HG03575 (cell line): Measurements from ENCODE around the gene TRABD2B.

ENCODE experiments used
- ATAC-seq: cut with Tn5 transposase; IDR thresholded peaks from one replicate; pipeline ENCODE4 v1.9.1; 2021; ENCODE audit not compliant: unreplicated experiment, insufficient number of reproducible peaks, low FRiP score; ENCODE audit errors: extremely low read depth

The TRABD2B gene

DNA sequence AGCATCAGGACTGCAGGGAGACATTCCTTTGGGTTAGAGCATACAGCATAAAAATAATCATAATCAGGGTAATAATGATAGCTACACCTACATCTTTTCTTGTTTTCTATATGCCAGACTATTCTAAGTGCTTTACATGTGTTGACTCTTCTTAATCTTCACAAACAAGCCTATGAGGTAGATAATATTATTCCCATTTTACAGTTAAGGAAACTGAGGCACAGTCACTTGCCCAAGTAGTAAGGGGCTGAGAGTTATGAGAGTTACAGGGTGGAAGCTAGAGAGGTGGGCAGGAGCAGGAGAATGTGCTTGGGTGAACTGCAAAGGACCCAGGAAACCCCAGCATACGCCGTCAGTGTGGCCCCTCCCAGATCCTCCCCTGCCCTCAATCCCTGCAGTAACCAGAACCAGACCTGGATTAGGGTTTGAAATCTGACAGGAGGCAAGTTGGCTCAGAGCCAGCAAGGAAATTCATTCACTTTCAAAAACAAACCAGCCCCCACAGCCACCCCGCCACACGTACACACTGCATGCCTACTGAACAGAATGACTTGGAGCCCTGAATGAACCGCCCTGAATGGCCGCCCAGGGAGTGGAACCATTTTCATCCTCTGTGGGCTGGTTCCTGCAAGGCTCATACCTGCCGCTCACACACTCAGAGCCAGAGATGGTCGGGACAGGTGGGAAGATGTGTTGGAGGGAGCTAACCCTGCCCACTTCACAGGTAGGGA lies 126.1 kb downstream of the TRABD2B start:
- no peak for ATAC-seq

- no peak for ATAC-seq
Measured at GRCh38 chr1:47870480-47870879, 126.7 kb downstream of the TRABD2B start.

DNA sequence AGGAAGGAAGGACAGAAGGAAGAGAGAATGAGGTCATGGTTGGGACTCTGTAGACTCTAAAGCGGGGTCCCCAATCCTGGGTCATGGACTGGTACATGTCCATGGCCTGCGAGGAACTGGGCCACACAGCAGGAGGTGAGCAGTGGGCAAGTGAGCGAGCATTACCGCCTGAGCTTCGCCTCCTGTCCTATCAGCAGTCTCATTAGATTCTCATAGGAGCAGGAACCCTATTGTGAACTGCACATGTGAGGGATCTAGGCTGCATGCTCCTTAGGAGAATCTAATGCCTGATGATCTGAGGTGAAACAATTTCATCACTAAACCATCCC lies 128.9 kb downstream of the TRABD2B start:
- ATAC-seq: no peak

- no peak for ATAC-seq
Measured at GRCh38 chr1:47867438-47868347, 129.5 kb downstream of the TRABD2B start.

DNA sequence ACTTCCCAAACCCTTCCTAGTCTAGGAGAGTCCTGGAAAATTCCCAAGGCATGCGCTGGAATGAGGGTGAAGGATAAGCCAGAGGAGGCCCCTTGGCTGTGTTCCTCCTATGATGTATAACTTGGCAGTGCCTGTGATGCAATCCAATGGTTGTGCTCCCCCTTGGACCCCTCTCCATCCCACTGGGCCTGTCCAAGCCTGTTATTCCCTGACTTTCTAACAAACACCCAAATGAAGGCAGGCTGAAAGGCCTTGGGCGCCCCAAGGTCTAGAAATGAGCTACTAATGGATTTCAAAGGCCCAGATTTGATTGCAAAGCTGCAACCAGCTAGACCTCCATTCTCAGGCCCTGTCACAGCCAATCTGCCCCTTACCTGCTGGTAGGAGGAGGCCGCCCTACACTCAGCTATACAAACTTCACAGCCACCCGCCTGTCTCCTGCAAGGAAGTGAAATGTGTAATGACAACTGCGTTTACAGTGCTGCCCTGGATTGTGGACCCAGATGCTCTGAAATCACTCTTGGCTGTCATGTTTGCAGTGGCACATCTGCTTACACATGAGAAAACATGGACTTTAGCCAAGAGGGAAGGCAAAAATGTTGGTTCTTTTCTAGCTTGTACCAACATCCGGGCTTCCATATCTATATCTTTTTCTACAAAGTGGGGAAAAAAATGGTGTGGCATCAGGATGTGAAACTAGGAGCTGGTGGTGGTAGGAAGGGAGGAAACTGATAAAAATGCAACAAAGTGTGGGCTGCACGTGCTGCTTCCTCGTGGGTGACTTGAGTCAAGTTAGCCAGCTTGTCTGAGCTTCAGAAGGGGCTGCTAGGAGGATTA lies 130.4 kb downstream of the TRABD2B start:
- ATAC-seq: no peak

DNA sequence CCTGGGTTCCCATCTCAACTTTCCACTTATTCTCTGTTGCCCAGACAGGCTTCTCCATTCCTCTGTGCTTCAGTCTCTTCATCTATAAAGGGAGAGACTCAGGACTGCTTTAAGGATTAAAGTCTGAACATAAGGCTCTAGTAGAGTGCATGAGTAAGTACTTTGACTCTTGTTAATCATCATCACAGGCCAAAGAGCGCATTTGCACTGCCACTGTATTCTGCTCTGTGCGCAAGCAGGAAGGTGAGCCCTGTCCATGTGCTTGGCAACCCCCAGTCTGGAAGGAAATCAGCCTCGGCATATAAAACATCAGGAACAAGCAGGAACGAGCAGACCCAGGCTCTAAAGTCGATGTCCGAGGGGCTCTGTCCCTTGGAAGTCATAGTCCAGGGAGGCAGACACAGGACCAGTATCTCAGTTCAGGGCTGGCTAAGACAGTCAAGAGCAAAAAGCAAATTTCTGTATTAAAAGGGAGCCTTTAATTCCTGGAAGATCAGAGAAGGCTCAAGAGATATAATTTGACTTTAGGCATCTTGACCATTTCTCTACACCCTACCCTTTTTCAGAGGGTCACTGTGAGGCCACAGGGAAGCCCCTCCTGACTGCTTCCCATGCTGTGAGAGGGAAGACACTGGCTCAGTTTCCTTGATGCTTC lies 131.2 kb downstream of the TRABD2B start:
- ATAC-seq: no peak

GRCh38 chr1:47859092-47859743 lies 138.0 kb downstream of the TRABD2B start:
- no peak for ATAC-seq

GRCh38 chr1:47856996-47857395 lies 140.2 kb downstream of the TRABD2B start:
- ATAC-seq: no peak

- ATAC-seq: no peak
Measured at GRCh38 chr1:47855230-47855629, 142.0 kb downstream of the TRABD2B start.

GRCh38 chr1:47854552-47855144 lies 142.5 kb downstream of the TRABD2B start:
- no peak for ATAC-seq

DNA sequence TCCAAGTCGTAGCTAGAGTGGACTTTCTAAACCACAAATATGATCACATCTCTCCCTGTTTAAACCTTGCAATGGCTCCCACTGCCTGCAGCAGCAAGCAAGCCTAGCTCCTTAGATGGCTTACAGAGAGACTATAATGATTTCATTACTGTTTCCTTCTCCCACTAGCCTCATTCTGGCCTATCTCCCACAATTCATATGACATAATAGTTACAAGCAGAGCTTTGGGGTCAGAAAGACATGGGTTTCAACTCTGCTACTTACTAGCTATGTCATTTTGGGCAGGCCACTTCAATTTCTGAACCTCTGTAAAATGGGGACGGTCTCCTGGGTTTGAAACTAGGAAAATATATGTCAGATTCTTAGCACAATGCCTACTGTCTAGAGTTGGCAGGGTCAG lies 143.3 kb downstream of the TRABD2B start:
- no peak for ATAC-seq

GRCh38 chr1:47853059-47853458 lies 144.1 kb downstream of the TRABD2B start:
- no peak for ATAC-seq

GRCh38 chr1:47852006-47852718 lies 145.0 kb downstream of the TRABD2B start:
- no peak for ATAC-seq

DNA sequence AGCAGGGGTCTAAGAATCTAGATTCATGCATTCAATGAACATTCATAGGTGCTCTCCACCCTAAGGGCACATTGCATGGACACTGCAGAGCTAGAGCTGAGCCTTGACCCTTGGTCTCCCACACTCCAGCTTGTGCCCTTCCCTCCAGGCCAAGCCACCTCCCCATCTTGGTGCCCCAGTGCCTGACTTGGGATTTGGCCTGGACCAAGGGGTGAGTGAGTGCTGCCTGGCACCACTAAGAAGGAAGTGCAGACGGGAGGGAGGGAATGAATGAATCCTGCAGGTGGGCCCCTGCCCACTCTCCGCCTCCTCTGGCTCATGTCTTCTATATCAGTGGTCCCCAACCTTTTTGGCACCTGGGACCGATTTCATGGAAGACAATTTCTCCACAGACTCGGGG lies 146.7 kb downstream of the TRABD2B start:
- ATAC-seq: no peak

DNA sequence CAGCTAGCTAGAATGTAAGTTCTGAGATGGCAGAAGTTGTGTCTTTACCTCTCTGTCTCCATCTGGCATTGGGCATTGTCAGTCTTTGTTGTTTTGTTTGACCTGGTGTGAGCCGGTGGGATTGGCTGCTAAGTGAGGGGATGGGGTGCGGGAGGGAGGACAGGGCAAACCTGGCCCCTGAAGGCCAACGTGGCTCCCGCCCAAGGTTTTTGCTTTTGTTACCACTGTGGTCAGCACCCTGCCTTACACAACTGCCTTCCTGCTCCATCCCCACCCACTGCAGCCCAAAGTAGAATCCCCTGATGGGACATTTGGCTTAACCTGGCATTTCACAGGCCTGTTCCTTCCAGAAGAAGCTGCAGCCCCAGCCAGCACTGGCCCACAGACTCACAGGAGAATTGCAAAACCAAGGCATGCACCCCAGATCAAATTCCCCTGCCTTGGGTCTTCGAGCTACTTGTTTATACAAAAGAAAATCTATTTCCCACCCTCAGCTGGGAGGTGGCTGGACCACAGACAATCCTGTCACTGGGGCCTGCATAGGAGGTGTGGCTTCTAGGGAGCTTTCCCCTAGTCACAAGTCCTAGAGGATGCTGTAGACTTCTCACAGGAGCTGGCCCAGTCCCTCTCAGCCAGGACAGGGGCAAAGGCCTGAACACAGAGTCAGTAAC lies 147.5 kb downstream of the TRABD2B start:
- no peak for ATAC-seq

- ATAC-seq: no peak
Measured at GRCh38 chr1:47849005-47849521, 148.1 kb downstream of the TRABD2B start.

GRCh38 chr1:47847763-47848162 lies 149.4 kb downstream of the TRABD2B start:
- no peak for ATAC-seq
